PC-3 (cell line): ENCODE data around the gene SLC41A3. TPM values are rescaled to one million over a fixed set of nuclear protein-coding genes. Genes with fewer than 3 reads are reported as not detected.

Experiments used
- ATAC-seq: fragments of 200-7000 bp; cut with Tn5 transposase; 2 replicates; pipeline ENCODE4 v1.9.1; 2020; ENCODE audit warnings: mild to moderate bottlenecking, moderate library complexity
- BruUV-seq: library from RNA; stranded (reverse); fragments of 400-500 nt; replicated peaks from 2 replicates; lab custom pipeline; 2021; lab: Mats Ljungman, UMichigan
- CTCF ChIA-PET: fragments of 300-600 bp; sonication (Branson Sonifier 250); formaldehyde crosslinking; loops from one replicate; lab custom pipeline; 2022; ENCODE audit warnings: antibody characterized with exemption; lab: Charles Lee
- POLR2A ChIA-PET: fragments of 300-600 bp; sonication (Branson Sonifier 250); formaldehyde crosslinking; loops from one replicate; lab custom pipeline; 2022; ENCODE audit warnings: antibody characterized with exemption; ENCODE audit not compliant: unreplicated experiment; lab: Charles Lee
- DNase-seq: peaks from one replicate; pipeline ENCODE4 v3.0.0-alpha.2; 2015
- H2AFZ ChIP-seq: fragments of 300-600 bp; sonication (generic); 2 replicates; pipeline ENCODE4 v1.6.0; 2016; ENCODE audit warnings: antibody characterized with exemption, low read length
- H3F3A ChIP-seq: fragments of 300-600 bp; sonication (generic); one replicate; pipeline ENCODE4 v1.6.0; 2017; ENCODE audit warnings: antibody characterized with exemption, low read length, control low read depth, mild to moderate bottlenecking; ENCODE audit not compliant: unreplicated experiment
- H3K27ac ChIP-seq: fragments of 300-600 bp; sonication (generic); 2 replicates; pipeline ENCODE4 v1.5.1; 2016; ENCODE audit warnings: mild to moderate bottlenecking, low read length
- H3K27me3 ChIP-seq: fragments of 300-600 bp; sonication (generic); 2 replicates; pipeline ENCODE4 v1.6.1; 2016; ENCODE audit warnings: low read length, mixed read lengths
- H3K36me3 ChIP-seq: fragments of 300-600 bp; sonication (generic); 2 replicates; pipeline ENCODE4 v1.6.1; 2016; ENCODE audit warnings: low read depth, mixed run types, low read length, mixed read lengths
- H3K4me1 ChIP-seq: fragments of 300-600 bp; sonication (generic); 2 replicates; pipeline ENCODE4 v1.5.1; 2016; ENCODE audit warnings: low read length; ENCODE audit not compliant: insufficient read depth
- H3K4me2 ChIP-seq: fragments of 300-600 bp; sonication (generic); 2 replicates; pipeline ENCODE4 v1.6.0; 2016; ENCODE audit warnings: low read length
- H3K4me3 ChIP-seq: fragments of 300-600 bp; sonication (generic); 2 replicates; pipeline ENCODE4 v1.5.1; 2016; ENCODE audit warnings: mild to moderate bottlenecking, low read length, mixed read lengths
- H3K79me2 ChIP-seq: fragments of 300-600 bp; sonication (generic); 2 replicates; pipeline ENCODE4 v1.6.1; 2017; ENCODE audit warnings: low read length, mixed read lengths
- H3K9ac ChIP-seq: fragments of 300-600 bp; sonication (generic); 2 replicates; pipeline ENCODE4 v1.6.0; 2016; ENCODE audit warnings: mild to moderate bottlenecking, low read length
- H3K9me2 ChIP-seq: fragments of 300-600 bp; sonication (generic); replicated peaks from 2 replicates; pipeline ENCODE4 v1.6.1; 2016; ENCODE audit warnings: mixed run types, low read length, mixed read lengths
- H3K9me3 ChIP-seq: fragments of 300-600 bp; sonication (generic); 2 replicates; pipeline ENCODE4 v1.6.1; 2016; ENCODE audit warnings: low read length, mixed read lengths
- H4K20me1 ChIP-seq: fragments of 300-600 bp; sonication (generic); 2 replicates; pipeline ENCODE4 v1.6.1; 2016; ENCODE audit warnings: low read length, mixed read lengths
- CTCF ChIP-seq: fragments of 300-600 bp; sonication (generic); conservative IDR thresholded peaks from 2 replicates; pipeline ENCODE4 v1.5.1; 2017; ENCODE audit warnings: antibody characterized with exemption, low read depth, mild to moderate bottlenecking, low read length
- EZH2 ChIP-seq: fragments of 300-600 bp; sonication (generic); IDR thresholded peaks from one replicate; pipeline ENCODE4 v1.6.1; 2017; ENCODE audit warnings: antibody characterized with exemption, mild to moderate bottlenecking, low read length; ENCODE audit not compliant: unreplicated experiment
- EZH2phosphoT487 ChIP-seq: fragments of 300-600 bp; sonication (generic); IDR thresholded peaks from 2 replicates; pipeline ENCODE4 v1.6.1; 2018; ENCODE audit warnings: mild to moderate bottlenecking, antibody characterized with exemption, low read length, borderline replicate concordance
- intact Hi-C: fragments of 100-400 bp; cut with micrococcal nuclease; formaldehyde crosslinking; loops from 2 replicates; pipeline ENCODE4 v1.9.0; 2023
- total RNA-seq: library from RNA; depleted of rRNA; stranded (reverse); fragments of >200 nt; gene quantifications from 2 replicates; pipeline ENCODE4 v1.2.3, GENCODE V29; 2014

Gene SLC41A3
- total RNA-seq, 1 experiment from 2014 or later: 29.8 TPM

- H3K4me1 ChIP-seq: peaks cover 12% of the 10 kb centered on the region
- no peak for DNase-seq
- BruUV-seq: no TSS peak
- H3F3A ChIP-seq: no peaks in the 10 kb centered on the region
- H3K9me2 ChIP-seq: no peaks in the 10 kb centered on the region
- H3K27ac ChIP-seq: no peak overlapping the region
- no peaks in the 10 kb centered on the region for H4K20me1 ChIP-seq
- H3K4me3 ChIP-seq: no peak overlapping the region
- no peak for ATAC-seq
- no peak overlapping the region for H3K9ac ChIP-seq
- no peaks in the 10 kb centered on the region for H3K27me3 ChIP-seq
- no peaks in the 10 kb centered on the region for H3K79me2 ChIP-seq
- intact Hi-C loops: no loop called here
- H2AFZ ChIP-seq: no peak overlapping the region
- POLR2A ChIA-PET: no interaction called here
- H3K4me2 ChIP-seq: no peak overlapping the region
- no peak for TF ChIP-seq CTCF
- TF ChIP-seq EZH2phosphoT487: no peak
- TF ChIP-seq EZH2: no peak
- H3K9me3 ChIP-seq: no peaks in the 10 kb centered on the region
- CTCF ChIA-PET: no interaction called here
- H3K36me3 ChIP-seq: no peaks in the 10 kb centered on the region
Observed at GRCh38 chr3:126126286-126126685, 42.4 kb upstream of the SLC41A3 start.

- H3K27ac ChIP-seq: no peak overlapping the region
- intact Hi-C loops: no loop called here
- POLR2A ChIA-PET: no interaction called here
Observed at GRCh38 chr3:126125781-126126251, 41.9 kb upstream of the SLC41A3 start.

GRCh38 chr3:126125341-126125740 lies 41.4 kb upstream of the SLC41A3 start:
- POLR2A ChIA-PET: no interaction called here
- Histone ChIP-seq H3K79me2 (no peaks in the 10 kb centered on the region), H3F3A (no peaks in the 10 kb centered on the region), H4K20me1 (no peaks in the 10 kb centered on the region), H3K4me2 (no peak overlapping the region), H3K9me2 (no peaks in the 10 kb centered on the region), H3K27me3 (no peaks in the 10 kb centered on the region), H3K36me3 (no peaks in the 10 kb centered on the region), H3K4me1 (peaks cover 12% of the 10 kb centered on the region), H3K27ac (no peak overlapping the region), H3K9ac (no peak overlapping the region), H3K9me3 (no peaks in the 10 kb centered on the region), H2AFZ (no peak overlapping the region), H3K4me3 (no peak overlapping the region)
- TF ChIP-seq EZH2phosphoT487 (no peak), CTCF (no peak), EZH2 (no peak)
- CTCF ChIA-PET: no interaction called here
- BruUV-seq: no TSS peak
- no peak for DNase-seq
- no peak for ATAC-seq
- intact Hi-C loops: no loop called here

More at GRCh38 chr3:126125781-126126251, 41.9 kb upstream of the SLC41A3 start:
- H2AFZ ChIP-seq: no peak overlapping the region
- no peaks in the 10 kb centered on the region for H3K27me3 ChIP-seq
- no peak overlapping the region for H3K4me3 ChIP-seq
- no peaks in the 10 kb centered on the region for H3K79me2 ChIP-seq
- no peak overlapping the region for H3K4me2 ChIP-seq
- CTCF ChIA-PET: no interaction called here
- no peak overlapping the region for H3K9ac ChIP-seq
- peaks cover 12% of the 10 kb centered on the region for H3K4me1 ChIP-seq
- no peak for TF ChIP-seq EZH2phosphoT487
- H3K36me3 ChIP-seq: no peaks in the 10 kb centered on the region
- H4K20me1 ChIP-seq: no peaks in the 10 kb centered on the region
- no peaks in the 10 kb centered on the region for H3K9me2 ChIP-seq
- ATAC-seq (no peak), DNase-seq (no peak)
- no peaks in the 10 kb centered on the region for H3K9me3 ChIP-seq
- BruUV-seq: no TSS peak
- H3F3A ChIP-seq: no peaks in the 10 kb centered on the region
